Stimulated activated CD8-positive, alpha-beta memory T cell treated with anti-CD3 and anti-CD28 coated beads, Interleukin-15, amount 100 ng/mL, for 1 hour (primary cell): ENCODE results near the gene CKAP5.

Experiments used
- DNase-seq: peaks from one replicate; pipeline ENCODE4 v3.0.0-alpha.2; 2020; ENCODE audit warnings: low read depth

Gene CKAP5

GRCh38 chr11:46845740-46846509 is at the start of gene CKAP5:
Gene CKAP5, minus strand, starts transcription at chr11:46846280. Its CDS starts 25,049 bp downstream, at chr11:46821231.
- peak; percentile 77 for DNase-seq

DNA sequence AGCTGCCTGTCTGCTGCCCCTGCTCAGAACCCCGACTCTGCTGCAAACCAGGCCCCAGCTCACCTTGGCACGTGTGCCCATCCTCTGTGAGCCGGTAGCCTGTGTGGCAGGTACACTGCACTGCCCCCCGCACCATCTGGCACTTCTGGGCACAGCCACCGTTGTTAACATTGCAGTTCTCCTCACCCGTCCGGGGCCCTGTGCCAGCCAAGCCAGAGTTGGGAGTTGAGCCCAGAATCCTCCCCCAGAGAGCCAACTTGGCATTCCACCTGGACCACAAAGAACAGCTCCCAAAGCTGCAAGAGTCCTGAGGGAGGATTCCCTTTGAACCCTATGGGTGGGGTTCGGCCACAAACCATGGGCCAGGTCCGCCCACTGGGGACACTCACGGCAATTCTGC is 49.7 kb upstream of the CKAP5 start:
- no peak for DNase-seq

GRCh38 chr11:46894961-46895360 is 48.9 kb upstream of the CKAP5 start:
- no peak for DNase-seq

GRCh38 chr11:46894506-46894905 is 48.4 kb upstream of the CKAP5 start:
- DNase-seq = no peak

- no peak for DNase-seq
These were observed 46.8 kb upstream of the CKAP5 start for GRCh38 chr11:46892838-46893237.

GRCh38 chr11:46892109-46892508 is 46.0 kb upstream of the CKAP5 start:
- DNase-seq = no peak

DNA sequence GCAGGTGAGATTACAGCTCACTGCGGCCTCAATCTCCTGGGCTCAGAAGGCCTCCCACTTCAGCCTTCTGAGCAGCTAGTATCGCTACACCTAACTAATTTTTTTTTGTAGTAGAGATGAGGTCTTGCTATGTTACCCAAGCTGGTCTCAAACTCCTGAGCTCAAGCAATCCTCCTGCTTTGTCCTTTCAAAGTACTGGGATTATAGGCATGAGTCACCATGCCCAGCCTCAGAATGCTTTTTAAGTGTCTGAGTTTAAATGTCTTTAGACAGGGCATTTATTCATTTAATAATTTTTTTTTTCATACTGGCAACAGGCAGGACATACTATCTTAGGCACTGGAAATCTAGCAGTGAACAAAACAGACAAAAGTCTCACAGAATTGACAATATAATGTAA is 44.6 kb upstream of the CKAP5 start:
- no peak for DNase-seq

DNA sequence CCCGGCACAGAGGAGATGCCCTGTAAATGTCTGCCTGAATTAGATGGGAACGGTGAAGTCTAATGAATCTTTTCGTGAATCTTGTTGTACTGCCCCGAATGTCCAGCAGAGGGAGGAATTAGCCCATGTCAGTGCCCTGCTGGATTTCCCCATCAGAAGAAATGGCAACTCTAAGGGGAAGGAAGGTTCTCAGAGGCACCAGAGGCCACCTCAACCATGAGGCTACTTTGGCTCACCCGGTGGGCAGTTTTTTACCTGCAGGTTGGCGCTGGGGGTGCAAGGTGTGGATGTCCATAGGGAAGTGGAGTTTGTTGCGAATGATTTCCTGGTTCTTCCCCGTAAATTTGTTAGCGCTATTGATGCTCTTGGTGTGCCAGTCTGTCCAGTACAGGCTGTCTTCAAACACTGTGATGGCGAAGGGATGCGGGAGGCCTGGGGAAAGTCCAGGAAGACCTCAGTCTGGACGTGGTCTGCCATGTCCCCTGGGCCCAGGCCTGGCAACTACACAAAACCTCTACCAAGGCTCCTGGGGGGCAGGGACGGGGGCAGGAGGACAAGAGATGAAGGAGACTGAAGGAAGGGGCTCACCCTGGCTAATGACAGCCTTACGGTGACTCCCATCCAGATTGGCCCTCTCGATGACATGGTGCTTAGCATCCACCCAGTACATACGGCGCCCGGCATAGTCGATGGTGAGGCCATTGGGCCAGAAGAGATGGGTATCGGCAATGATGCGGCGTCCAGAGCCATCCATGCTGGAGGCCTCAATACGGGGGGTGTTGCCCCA is 43.8 kb upstream of the CKAP5 start:
- peak; percentile 62 for DNase-seq

GRCh38 chr11:46889251-46889650 is 43.2 kb upstream of the CKAP5 start:
- no peak for DNase-seq

DNA sequence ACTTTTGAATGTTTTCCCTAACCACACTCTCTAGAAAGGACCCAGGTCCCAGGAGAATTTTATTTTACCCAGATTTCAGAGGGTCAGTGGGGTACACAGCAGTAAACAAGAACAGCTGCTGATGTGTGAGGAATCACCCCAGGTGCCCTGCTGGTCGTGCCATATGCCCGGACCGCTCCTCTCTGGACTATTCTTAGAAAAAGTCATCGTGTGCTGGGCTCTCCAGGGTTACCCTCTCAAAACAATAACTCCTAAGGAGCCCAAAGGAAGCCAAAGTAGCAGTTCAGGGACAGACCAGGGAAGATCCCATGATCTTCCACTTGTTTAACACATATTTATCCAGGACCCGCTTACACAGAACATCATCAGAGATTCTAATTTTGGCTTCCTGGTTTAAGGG is 42.6 kb upstream of the CKAP5 start:
- no peak for DNase-seq

- DNase-seq = no peak
These were observed 40.1 kb upstream of the CKAP5 start for GRCh38 chr11:46886211-46886610.

DNA sequence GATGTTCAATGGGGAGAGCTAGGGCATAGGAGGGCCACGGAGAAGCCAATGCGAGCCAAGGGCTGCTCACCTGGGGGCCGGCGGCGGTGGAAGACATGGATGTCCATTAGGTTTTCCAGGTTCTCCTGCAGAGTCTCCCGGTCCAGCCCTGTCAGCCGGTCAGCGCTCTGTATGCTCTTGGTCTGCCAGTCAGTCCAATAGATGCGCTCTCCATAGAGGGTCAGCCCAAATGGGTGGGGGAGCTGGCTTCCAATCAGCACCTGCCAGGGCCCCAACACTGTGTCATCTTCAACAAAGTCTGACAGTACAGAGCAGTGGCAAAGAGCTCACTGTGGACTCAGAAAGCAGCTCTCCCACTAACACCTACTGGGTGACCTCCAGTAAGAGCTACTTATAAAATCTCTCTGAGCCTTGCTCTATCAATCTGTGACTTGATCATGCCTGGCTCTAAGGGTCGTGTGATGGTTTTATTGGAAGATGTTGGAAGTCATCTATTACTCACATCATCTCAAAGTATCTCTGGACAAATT is 33.0 kb upstream of the CKAP5 start:
- no peak for DNase-seq

DNA sequence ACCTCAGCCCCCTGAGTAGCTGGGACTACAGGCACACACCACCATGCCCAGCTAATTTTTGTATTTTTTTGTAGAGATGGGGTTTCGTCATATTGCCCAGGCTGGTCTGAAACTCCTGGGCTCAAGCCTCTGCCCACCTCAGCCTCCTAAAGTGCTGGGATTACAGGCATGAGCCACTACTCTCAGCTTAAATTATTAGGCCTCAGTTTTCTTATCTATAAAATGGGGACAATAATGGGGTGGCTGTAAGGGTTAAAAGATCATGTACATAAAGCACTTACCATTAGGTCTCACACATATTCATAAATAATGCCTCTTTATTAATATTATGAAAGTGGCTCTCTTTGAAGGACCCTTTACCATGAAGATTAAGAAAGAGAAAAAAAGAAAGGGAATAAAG is 31.5 kb upstream of the CKAP5 start:
- DNase-seq = no peak

- no peak for DNase-seq
These were observed 30.4 kb upstream of the CKAP5 start for GRCh38 chr11:46876471-46876870.

- no peak for DNase-seq
These were observed 28.5 kb upstream of the CKAP5 start for GRCh38 chr11:46874586-46874985.

- no peak for DNase-seq
These were observed 22.8 kb upstream of the CKAP5 start for GRCh38 chr11:46868912-46869311.

DNA sequence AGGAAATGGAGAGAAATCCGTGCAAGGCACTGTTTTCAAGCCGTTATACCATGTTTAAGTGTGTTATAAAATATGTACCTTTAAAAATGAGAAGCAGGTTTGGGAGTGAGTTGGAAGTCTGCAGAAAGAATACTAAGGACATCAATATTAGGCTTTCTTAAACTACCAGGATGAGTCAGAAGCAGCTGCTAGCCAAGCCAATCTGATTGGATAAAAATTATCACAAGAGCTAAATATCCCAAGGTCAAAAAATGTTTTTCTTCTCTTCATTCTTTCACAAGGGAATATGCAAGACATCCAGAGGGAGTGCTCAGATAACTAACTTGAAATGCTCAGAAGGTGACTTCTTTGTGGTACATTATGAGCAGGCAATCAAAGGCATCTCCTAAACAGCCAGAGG is 19.3 kb upstream of the CKAP5 start:
- DNase-seq = no peak

- no peak for DNase-seq
These were observed 14.1 kb upstream of the CKAP5 start for GRCh38 chr11:46860218-46860617.

DNA sequence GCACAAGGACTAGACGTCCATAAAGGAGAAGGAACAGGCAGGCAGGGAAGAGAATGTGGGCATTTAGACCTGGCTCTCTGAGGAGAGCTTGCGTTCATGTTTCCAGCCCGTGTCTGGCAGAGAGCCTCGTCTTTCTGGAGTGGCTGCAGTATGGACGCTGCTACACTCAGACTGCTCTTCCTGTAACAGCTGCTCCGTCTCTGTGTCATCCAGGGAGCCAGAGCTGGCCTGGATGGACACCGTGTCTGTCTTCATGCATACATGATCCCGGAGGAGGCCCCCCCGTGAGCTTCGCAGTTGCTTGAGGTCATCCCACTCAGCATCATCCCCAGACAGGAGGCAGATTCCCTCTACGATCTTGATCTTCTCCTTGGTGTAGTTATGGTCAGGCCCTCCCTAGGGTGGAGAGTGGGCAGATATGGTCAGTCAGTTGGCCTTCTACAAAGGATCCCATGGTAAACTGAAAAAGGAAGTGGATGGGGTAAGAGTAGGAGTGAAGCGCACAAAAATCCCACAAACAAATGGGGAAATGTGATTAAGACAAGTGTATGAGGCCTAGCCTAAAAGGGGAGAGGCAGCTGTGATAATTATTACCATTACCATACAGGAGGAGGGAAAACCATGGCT is 13.0 kb upstream of the CKAP5 start:
- DNase-seq = no peak

GRCh38 chr11:46857666-46858065 is 11.6 kb upstream of the CKAP5 start:
- DNase-seq = no peak

DNA sequence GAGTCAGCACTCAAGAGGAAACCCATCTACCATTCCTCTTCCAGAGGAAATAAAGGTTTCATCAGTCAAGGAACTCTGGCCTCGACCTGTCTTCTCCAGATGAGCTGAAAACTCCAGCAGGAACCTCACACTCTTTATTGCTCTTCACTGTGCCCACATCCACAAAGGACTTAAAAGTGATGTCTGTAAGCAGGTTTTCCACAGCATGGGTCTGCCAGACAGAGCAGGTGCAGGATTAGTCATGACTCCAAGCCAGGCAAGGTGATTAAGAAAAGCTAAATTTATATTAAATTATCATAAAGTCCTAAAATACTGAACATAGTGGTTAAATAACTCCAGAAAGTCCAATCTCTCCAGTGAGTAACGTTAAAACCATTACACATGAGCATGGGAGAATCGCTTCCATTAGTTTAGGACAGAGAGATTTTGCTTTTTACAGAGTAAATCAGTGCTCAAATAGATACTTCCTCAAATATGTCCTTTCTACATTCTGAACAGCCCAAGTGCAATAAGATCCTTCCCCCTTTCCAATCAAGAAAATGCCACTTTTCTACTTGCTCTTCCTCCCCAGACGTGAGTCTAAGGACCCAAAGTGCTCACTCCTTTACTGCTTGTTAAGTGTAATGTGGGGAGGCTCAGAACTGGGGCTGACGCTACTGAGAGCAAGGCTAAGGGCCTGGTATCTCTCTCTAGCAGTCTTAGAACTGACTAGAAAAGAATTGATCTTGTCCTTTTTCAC is 10.7 kb upstream of the CKAP5 start:
- no peak for DNase-seq

DNA sequence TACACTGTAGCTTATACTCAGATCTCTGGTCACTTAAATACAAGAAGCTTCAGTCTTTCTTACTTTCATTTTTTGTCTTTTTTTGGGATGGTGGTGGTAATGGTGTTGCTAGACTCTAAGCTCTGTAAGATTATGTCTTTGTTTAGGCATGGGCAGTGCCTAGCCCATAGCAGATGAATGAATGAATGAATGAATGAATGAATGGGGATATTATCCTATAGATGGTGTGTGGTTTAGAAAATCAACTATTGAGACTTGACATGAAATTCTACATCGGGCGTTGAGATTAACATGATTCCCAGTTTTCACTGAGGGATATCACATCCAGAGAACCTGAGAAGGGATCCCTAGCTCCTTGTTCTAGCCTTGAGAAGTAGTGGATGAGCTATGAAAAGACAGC is 9.8 kb upstream of the CKAP5 start:
- no peak for DNase-seq
